Type B pancreatic cell (in vitro differentiated cells): Measurements from ENCODE around the gene EID2B. TPM values are rescaled to one million over a fixed set of nuclear protein-coding genes. Genes with fewer than 3 reads are reported as not detected.

Experiments
- DNase-seq: peaks from one replicate; pipeline ENCODE4 v3.0.0; 2021; ENCODE audit warnings: mixed read lengths; ENCODE audit not compliant: unreplicated experiment; ENCODE audit errors: extremely low spot score
- H3K27ac Mint-ChIP-seq: 2 replicates; pipeline ENCODE4 v1.8.0; 2021; ENCODE audit warnings: mild to moderate bottlenecking, mixed read lengths
- H3K27me3 Mint-ChIP-seq: 2 replicates; pipeline ENCODE4 v1.8.0; 2021; ENCODE audit warnings: mixed read lengths
- H3K36me3 Mint-ChIP-seq: 2 replicates; pipeline ENCODE4 v1.8.0; 2021; ENCODE audit warnings: mixed read lengths
- H3K4me1 Mint-ChIP-seq: one replicate; pipeline ENCODE4 v1.8.0; 2021; ENCODE audit warnings: mixed read lengths; ENCODE audit not compliant: unreplicated experiment
- H3K4me3 Mint-ChIP-seq: 2 replicates; pipeline ENCODE4 v1.8.0; 2021; ENCODE audit warnings: mild to moderate bottlenecking, mixed read lengths
- H3K9me3 Mint-ChIP-seq: 2 replicates; pipeline ENCODE4 v1.8.0; 2021; ENCODE audit warnings: mixed read lengths
- CTCF ChIP-seq: fragments of 200-600 bp; sonication (generic); conservative IDR thresholded peaks from 2 replicates; pipeline ENCODE4 v1.5.0; 2021; ENCODE audit warnings: antibody characterized with exemption, mild to moderate bottlenecking
- total RNA-seq: library from RNA; stranded (reverse); gene quantifications from 2 replicates; pipeline ENCODE4 v1.2.1, GENCODE V29; 2021; ENCODE audit warnings: low replicate concordance

EID2B gene
- total RNA-seq, 1 donor from 2014 or later = 4.8 TPM

GRCh38 chr19:39533003-39533512 lies 406 bp upstream of the EID2B start:
- Mint-ChIP-seq H3K27ac (peak overlapping the region; percentile 68), H3K4me1 (peaks cover 8% of the 10 kb centered on the region), H3K4me3 (peak overlapping the region; percentile 96), H3K36me3 (peaks cover 4% of the 10 kb centered on the region), H3K9me3 (no peaks in the 10 kb centered on the region), H3K27me3 (no peaks in the 10 kb centered on the region)
- no peak for TF ChIP-seq CTCF
- DNase-seq = no peak

- no peak for TF ChIP-seq CTCF
- no peaks in the 10 kb centered on the region for H3K9me3 Mint-ChIP-seq
- peak overlapping the region; percentile 96 for H3K4me3 Mint-ChIP-seq
- H3K27ac Mint-ChIP-seq = peak overlapping the region; percentile 73
- H3K36me3 Mint-ChIP-seq = peaks cover 4% of the 10 kb centered on the region
- DNase-seq = no peak
- peaks cover 6% of the 10 kb centered on the region for H3K4me1 Mint-ChIP-seq
- H3K27me3 Mint-ChIP-seq = no peaks in the 10 kb centered on the region
These were observed 819 bp downstream of the EID2B start for GRCh38 chr19:39531834-39532232.

- Mint-ChIP-seq H3K4me3 (no peak overlapping the region), H3K27me3 (no peaks in the 10 kb centered on the region), H3K36me3 (peaks cover 7% of the 10 kb centered on the region), H3K4me1 (no peaks in the 10 kb centered on the region), H3K27ac (no peak overlapping the region), H3K9me3 (no peaks in the 10 kb centered on the region)
- no peak for TF ChIP-seq CTCF
- DNase-seq = no peak
These were observed 7.4 kb downstream of the EID2B start for GRCh38 chr19:39525205-39525604.

GRCh38 chr19:39524495-39524894 lies 8.2 kb downstream of the EID2B start:
- Mint-ChIP-seq H3K4me3 (no peak overlapping the region), H3K4me1 (no peaks in the 10 kb centered on the region), H3K27me3 (no peaks in the 10 kb centered on the region), H3K36me3 (peaks cover 7% of the 10 kb centered on the region), H3K27ac (no peak overlapping the region), H3K9me3 (no peaks in the 10 kb centered on the region)
- TF ChIP-seq CTCF = no peak
- no peak for DNase-seq

- DNase-seq = no peak
- Mint-ChIP-seq H3K36me3 (peaks cover 6% of the 10 kb centered on the region), H3K9me3 (no peaks in the 10 kb centered on the region)
These were observed 11.8 kb downstream of the EID2B start for GRCh38 chr19:39520541-39521484.

More at GRCh38 chr19:39520541-39521484, 11.8 kb downstream of the EID2B start:
- H3K4me1 Mint-ChIP-seq = peaks cover 7% of the 10 kb centered on the region
- H3K27ac Mint-ChIP-seq = no peak overlapping the region
- TF ChIP-seq CTCF = no peak
- H3K4me3 Mint-ChIP-seq = no peak overlapping the region
- H3K27me3 Mint-ChIP-seq = peaks cover 27% of the 10 kb centered on the region
